ENCODE measurements around the gene HSPA12A. TPM values are rescaled to one million over a fixed set of nuclear protein-coding genes. Genes with fewer than 3 reads are reported as not detected.

Gene HSPA12A
- total and polyA plus RNA-seq, 9 of the 15 experiments (the other 6 are each of a cell fraction or from before 2014, with no cell fraction given): 0.01 to 0.18 (median 0.04) TPM; not detected in 4

DNA sequence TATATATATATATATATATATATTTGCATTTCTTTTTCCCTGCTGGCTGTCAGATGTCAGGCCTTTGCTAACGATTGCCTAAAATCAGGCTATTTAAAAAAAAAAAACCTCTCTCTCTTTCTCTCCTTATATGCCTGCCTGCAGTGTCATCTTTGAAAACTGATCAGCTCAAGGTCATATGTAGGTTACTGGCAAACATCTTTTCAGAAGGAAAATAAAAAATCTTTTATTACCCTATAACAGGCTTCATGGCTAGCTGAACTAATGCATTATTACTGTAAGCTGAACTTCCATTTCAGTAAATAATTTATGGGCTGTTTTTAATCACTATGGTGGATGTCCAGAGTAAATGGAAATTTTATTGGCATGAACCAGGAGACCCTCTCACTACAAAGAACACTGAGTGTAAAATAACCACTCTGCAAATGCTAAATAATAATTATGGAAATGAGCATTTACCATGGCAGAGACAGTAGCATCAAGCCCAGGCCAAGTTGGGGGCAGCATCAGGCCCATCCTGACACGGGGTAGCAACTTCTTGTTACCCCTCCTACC lies 29.3 kb downstream of the HSPA12A start (continued):
- TF ChIP-seq POLR3A (IDR thresholded peaks at IDR 0.05; ENCODE audit: borderline replicate concordance, extremely low read depth, insufficient read depth, insufficient read length): no peak
- TF ChIP-seq THRAP3 (IDR thresholded peaks at IDR 0.05; ENCODE audit: borderline replicate concordance): no peak
- TF ChIP-seq, protein P1, sequence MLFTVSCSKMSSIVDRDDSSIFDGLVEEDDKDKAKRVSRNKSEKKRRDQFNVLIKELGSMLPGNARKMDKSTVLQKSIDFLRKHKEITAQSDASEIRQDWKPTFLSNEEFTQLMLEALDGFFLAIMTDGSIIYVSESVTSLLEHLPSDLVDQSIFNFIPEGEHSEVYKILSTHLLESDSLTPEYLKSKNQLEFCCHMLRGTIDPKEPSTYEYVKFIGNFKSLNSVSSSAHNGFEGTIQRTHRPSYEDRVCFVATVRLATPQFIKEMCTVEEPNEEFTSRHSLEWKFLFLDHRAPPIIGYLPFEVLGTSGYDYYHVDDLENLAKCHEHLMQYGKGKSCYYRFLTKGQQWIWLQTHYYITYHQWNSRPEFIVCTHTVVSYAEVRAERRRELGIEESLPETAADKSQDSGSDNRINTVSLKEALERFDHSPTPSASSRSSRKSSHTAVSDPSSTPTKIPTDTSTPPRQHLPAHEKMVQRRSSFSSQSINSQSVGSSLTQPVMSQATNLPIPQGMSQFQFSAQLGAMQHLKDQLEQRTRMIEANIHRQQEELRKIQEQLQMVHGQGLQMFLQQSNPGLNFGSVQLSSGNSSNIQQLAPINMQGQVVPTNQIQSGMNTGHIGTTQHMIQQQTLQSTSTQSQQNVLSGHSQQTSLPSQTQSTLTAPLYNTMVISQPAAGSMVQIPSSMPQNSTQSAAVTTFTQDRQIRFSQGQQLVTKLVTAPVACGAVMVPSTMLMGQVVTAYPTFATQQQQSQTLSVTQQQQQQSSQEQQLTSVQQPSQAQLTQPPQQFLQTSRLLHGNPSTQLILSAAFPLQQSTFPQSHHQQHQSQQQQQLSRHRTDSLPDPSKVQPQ (CRISPR knock-in tag; IDR thresholded peaks at IDR 0.05; ENCODE audit: borderline replicate concordance): no peak

DNA sequence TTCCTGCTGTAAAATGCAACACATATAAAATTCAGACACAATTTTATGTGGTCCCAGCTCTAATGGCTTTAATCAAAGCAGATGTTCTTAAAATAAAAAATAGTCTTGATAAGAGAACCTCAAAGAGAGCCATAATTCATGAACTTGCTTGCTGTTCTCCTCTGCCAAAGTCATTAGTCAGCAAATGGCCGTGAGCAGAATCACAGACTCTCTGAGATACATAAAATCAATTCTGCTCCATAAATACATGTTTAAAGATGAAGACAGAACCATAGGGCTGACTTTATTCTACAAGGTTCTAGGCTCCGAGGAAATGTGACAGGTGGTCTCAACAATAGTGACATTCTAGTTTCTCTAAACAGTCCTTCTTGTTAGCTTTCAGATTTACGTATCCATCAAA lies 29.8 kb downstream of the HSPA12A start:
- in situ Hi-C loops (cut with MboI): no loop called here
- Histone ChIP-seq H3K9me3 (replicated peaks; ENCODE audit: control insufficient read depth, insufficient read depth, low read depth, low read length) (no peaks in the 10 kb centered on the region), H4K20me1 (replicated peaks; ENCODE audit: control insufficient read depth, insufficient read depth, low read length) (no peaks in the 10 kb centered on the region), H3K36me3 (ENCODE audit: control insufficient read depth, insufficient read depth, low read length) (no peaks in the 10 kb centered on the region), H3K27me3 (ENCODE audit: control insufficient read depth in 2 of 2, insufficient read depth in 2 of 2, low read length in 2 of 2) (no peaks in the 10 kb centered on the region; a peak in 1 of 5 replicates), H3K9me1 (ENCODE audit: control insufficient read depth, insufficient read depth, low read length) (no peaks in the 10 kb centered on the region), H2AFZ (ENCODE audit: low read depth, low read length) (no peak overlapping the region), H3K4me3 (no peak overlapping the region), H3K9ac (ENCODE audit: insufficient read depth in 1 of 2, low read depth in 2 of 2, low read length in 2 of 2) (no peak overlapping the region), H3K79me2 (ENCODE audit: control insufficient read depth, insufficient read depth, low read length) (no peaks in the 10 kb centered on the region), H3K4me2 (ENCODE audit: insufficient read depth, low read length) (no peak overlapping the region), H3K27ac (ENCODE audit: extremely low read depth, low read depth, low read length) (no peak overlapping the region), H3K4me1 (replicated peaks in 1 of 2; ENCODE audit: control insufficient read depth in 2 of 2, insufficient read depth in 2 of 2, low read length in 2 of 2) (no peaks in the 10 kb centered on the region)
- WGBS (ENCODE audit: insufficient coverage, low coverage, missing lambda C conversion rate): 0% methylated on average over 3 of the region's 3 CpGs
- ATAC-seq (no peak), FAIRE-seq (no peak), DNase-seq (ENCODE audit: extremely low read depth in 1 of 4, low spot score in 3 of 4) (no peak)
- CTCF ChIA-PET (ENCODE audit: low intra/inter-chr PET ratio): no interaction called here
- intact Hi-C loops (cut with micrococcal nuclease): no loop called here
- TF ChIP-seq ZNF445 (CRISPR knock-in tag; IDR thresholded peaks at IDR 0.05; ENCODE audit: low read depth) (no peak), ZNF77 (CRISPR knock-in tag; IDR thresholded peaks at IDR 0.05) (no peak), HDAC6 (IDR thresholded peaks at IDR 0.05; ENCODE audit: low read depth, low read length) (no peak), POLR3A (IDR thresholded peaks at IDR 0.05; ENCODE audit: borderline replicate concordance, extremely low read depth, insufficient read depth, insufficient read length) (no peak), ZNF274 (IDR thresholded peaks at IDR 0.05; ENCODE audit: borderline replicate concordance, low read depth, low read length) (no peak), ZNF764 (CRISPR knock-in tag; IDR thresholded peaks at IDR 0.05; ENCODE audit: low read depth) (no peak), MAZ (CRISPR knock-in tag; conservative IDR thresholded peaks at IDR 0.05 in 1 of 2, IDR thresholded peaks at IDR 0.05 in 1 of 2) (no peak), MYNN (IDR thresholded peaks at IDR 0.05) (no peak), MYNN (CRISPR knock-in tag; IDR thresholded peaks at IDR 0.05) (no peak)
- TF ChIP-seq, protein P2, sequence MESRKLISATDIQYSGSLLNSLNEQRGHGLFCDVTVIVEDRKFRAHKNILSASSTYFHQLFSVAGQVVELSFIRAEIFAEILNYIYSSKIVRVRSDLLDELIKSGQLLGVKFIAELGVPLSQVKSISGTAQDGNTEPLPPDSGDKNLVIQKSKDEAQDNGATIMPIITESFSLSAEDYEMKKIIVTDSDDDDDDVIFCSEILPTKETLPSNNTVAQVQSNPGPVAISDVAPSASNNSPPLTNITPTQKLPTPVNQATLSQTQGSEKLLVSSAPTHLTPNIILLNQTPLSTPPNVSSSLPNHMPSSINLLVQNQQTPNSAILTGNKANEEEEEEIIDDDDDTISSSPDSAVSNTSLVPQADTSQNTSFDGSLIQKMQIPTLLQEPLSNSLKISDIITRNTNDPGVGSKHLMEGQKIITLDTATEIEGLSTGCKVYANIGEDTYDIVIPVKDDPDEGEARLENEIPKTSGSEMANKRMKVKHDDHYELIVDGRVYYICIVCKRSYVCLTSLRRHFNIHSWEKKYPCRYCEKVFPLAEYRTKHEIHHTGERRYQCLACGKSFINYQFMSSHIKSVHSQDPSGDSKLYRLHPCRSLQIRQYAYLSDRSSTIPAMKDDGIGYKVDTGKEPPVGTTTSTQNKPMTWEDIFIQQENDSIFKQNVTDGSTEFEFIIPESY (CRISPR knock-in tag; IDR thresholded peaks at IDR 0.05): no peak
- TF ChIP-seq, protein P3, sequence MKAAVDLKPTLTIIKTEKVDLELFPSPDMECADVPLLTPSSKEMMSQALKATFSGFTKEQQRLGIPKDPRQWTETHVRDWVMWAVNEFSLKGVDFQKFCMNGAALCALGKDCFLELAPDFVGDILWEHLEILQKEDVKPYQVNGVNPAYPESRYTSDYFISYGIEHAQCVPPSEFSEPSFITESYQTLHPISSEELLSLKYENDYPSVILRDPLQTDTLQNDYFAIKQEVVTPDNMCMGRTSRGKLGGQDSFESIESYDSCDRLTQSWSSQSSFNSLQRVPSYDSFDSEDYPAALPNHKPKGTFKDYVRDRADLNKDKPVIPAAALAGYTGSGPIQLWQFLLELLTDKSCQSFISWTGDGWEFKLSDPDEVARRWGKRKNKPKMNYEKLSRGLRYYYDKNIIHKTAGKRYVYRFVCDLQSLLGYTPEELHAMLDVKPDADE (conservative IDR thresholded peaks at IDR 0.05; ENCODE audit: control insufficient read depth, low read depth, low read length): no peak
- POLR2A ChIA-PET: no interaction called here
- BruUV-seq (replicated peaks): no TSS peak

Data from K562 (cell line).